Ishikawa (cell line): Measurements from ENCODE around the gene MPST.

Experiments
- CEBPB ChIP-seq: IDR thresholded peaks from 2 replicates; pipeline ENCODE4 v1.6.1; 2012
- CREB1 ChIP-seq: IDR thresholded peaks from 2 replicates; pipeline ENCODE4 v1.6.1; 2012; ENCODE audit warnings: low read depth
- EGR1 ChIP-seq: IDR thresholded peaks from 2 replicates; pipeline ENCODE4 v1.6.1; 2012
- EP300 ChIP-seq: IDR thresholded peaks from 2 replicates; pipeline ENCODE4 v1.6.1; 2012; ENCODE audit warnings: borderline replicate concordance
- FOXM1 ChIP-seq: IDR thresholded peaks from 2 replicates; pipeline ENCODE4 v1.6.1; 2012; ENCODE audit warnings: low read depth, borderline replicate concordance
- RAD21 ChIP-seq: IDR thresholded peaks from 2 replicates; pipeline ENCODE4 v1.6.1; 2012; ENCODE audit warnings: low read depth
- TAF1 ChIP-seq: IDR thresholded peaks from 2 replicates; pipeline ENCODE4 v1.6.1; 2012; ENCODE audit warnings: low read depth, mild to moderate bottlenecking
- TCF12 ChIP-seq: IDR thresholded peaks from 2 replicates; pipeline ENCODE4 v1.6.1; 2012; ENCODE audit warnings: low read depth
- TEAD4 ChIP-seq: IDR thresholded peaks from 2 replicates; pipeline ENCODE4 v1.6.1; 2012
- YY1 ChIP-seq: IDR thresholded peaks from 2 replicates; pipeline ENCODE4 v1.6.1; 2012; ENCODE audit warnings: low read depth
- ZBTB7A ChIP-seq: IDR thresholded peaks from 2 replicates; pipeline ENCODE4 v1.6.1; 2012; ENCODE audit warnings: low read depth
- TF ChIP-seq, protein P1 (sequence below): IDR thresholded peaks from 2 replicates; pipeline ENCODE4 v1.6.1; 2012
- TF ChIP-seq, protein P2 (sequence below): IDR thresholded peaks from 2 replicates; pipeline ENCODE4 v1.6.1; 2012; ENCODE audit warnings: low read depth, mild to moderate bottlenecking

DNA sequence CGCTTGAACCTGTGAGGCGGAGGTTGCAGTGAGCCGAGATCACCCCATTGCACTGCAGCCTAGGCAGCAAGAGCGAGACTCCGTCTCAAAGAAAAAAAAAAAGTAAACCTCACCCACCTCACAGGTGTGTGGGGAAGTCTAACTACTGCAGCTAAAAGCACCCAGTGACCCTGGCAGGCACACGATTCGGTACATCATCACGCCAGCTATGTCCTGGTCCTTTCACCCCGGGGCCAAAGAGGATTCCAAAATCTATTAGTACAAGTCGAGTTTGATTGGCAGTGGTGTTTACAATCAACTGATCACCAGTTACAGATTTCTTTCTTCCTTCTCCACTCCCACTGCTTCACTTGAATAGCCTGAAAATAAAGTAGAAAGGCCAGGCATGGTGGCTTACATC lies 6.6 kb upstream of the MPST start:
- no peak for TF ChIP-seq TAF1
- TF ChIP-seq, protein P1, sequence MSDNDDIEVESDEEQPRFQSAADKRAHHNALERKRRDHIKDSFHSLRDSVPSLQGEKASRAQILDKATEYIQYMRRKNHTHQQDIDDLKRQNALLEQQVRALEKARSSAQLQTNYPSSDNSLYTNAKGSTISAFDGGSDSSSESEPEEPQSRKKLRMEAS = no peak
- TF ChIP-seq EP300 = no peak
- TF ChIP-seq, protein P2, sequence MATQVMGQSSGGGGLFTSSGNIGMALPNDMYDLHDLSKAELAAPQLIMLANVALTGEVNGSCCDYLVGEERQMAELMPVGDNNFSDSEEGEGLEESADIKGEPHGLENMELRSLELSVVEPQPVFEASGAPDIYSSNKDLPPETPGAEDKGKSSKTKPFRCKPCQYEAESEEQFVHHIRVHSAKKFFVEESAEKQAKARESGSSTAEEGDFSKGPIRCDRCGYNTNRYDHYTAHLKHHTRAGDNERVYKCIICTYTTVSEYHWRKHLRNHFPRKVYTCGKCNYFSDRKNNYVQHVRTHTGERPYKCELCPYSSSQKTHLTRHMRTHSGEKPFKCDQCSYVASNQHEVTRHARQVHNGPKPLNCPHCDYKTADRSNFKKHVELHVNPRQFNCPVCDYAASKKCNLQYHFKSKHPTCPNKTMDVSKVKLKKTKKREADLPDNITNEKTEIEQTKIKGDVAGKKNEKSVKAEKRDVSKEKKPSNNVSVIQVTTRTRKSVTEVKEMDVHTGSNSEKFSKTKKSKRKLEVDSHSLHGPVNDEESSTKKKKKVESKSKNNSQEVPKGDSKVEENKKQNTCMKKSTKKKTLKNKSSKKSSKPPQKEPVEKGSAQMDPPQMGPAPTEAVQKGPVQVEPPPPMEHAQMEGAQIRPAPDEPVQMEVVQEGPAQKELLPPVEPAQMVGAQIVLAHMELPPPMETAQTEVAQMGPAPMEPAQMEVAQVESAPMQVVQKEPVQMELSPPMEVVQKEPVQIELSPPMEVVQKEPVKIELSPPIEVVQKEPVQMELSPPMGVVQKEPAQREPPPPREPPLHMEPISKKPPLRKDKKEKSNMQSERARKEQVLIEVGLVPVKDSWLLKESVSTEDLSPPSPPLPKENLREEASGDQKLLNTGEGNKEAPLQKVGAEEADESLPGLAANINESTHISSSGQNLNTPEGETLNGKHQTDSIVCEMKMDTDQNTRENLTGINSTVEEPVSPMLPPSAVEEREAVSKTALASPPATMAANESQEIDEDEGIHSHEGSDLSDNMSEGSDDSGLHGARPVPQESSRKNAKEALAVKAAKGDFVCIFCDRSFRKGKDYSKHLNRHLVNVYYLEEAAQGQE = no peak
- TF ChIP-seq YY1 = no peak
- no peak for TF ChIP-seq TCF12
- no peak for TF ChIP-seq RAD21
- TF ChIP-seq TEAD4 = no peak
- no peak for TF ChIP-seq CREB1
- TF ChIP-seq EGR1 = no peak
- no peak for TF ChIP-seq FOXM1
- no peak for TF ChIP-seq ZBTB7A
- TF ChIP-seq CEBPB = no peak
